HL-60 (cell line): Measurements from ENCODE around the gene SP2.

Source experiments
- DNase-seq, 2 experiments: peaks; one replicate each; pipeline ENCODE4 v3.0.0-alpha.2; 2010 to 2020; ENCODE audit warnings: low read depth in 1 of 2, low spot score in 1 of 2
- H3K27ac ChIP-seq: fragments of 250-450 bp; sonication (Bioruptor Pico); replicated peaks from 2 replicates; pipeline ENCODE4 v1.5.1; 2020; ENCODE audit warnings: mild to moderate bottlenecking, moderate library complexity
- H3K27me3 ChIP-seq: fragments of 250-450 bp; sonication (Bioruptor Pico); 2 replicates; pipeline ENCODE4 v1.5.1; 2021; ENCODE audit warnings: mild to moderate bottlenecking, moderate library complexity; ENCODE audit not compliant: insufficient read depth, poor library complexity, severe bottlenecking
- H3K4me3 ChIP-seq: replicated peaks from 2 replicates; pipeline ENCODE4 v1.5.1; 2011; ENCODE audit warnings: mild to moderate bottlenecking, control low read depth, low read length; ENCODE audit not compliant: insufficient read depth
- CTCF ChIP-seq: IDR thresholded peaks from one replicate; pipeline ENCODE4 v1.5.1; 2011; ENCODE audit warnings: low read length, control low read depth, inconsistent platforms; ENCODE audit not compliant: insufficient read depth
- GABPA ChIP-seq: IDR thresholded peaks from 2 replicates; pipeline ENCODE4 v1.6.1; 2012; ENCODE audit warnings: low read depth
- POLR2AphosphoS5 ChIP-seq: IDR thresholded peaks from 2 replicates; pipeline ENCODE4 v1.6.1; 2012; ENCODE audit warnings: low read depth
- REST ChIP-seq: IDR thresholded peaks from 2 replicates; pipeline ENCODE4 v1.6.1; 2012; ENCODE audit warnings: low read depth; ENCODE audit not compliant: insufficient replicate concordance
- SPI1 ChIP-seq: IDR thresholded peaks from 2 replicates; pipeline ENCODE4 v1.6.1; 2012; ENCODE audit warnings: low read depth, mild to moderate bottlenecking, borderline replicate concordance

The SP2 gene

GRCh38 chr17:47957591-47958490 lies 61.8 kb downstream of the SP2 start, which contains the start of gene PRR15L:
Gene PRR15L, minus strand, starts transcription at chr17:47957883. Its CDS starts 4,649 bp downstream, at chr17:47953234.
- Histone ChIP-seq H3K27me3 (no peaks in the 10 kb centered on the region), H3K4me3 (no peak within 1 kb of the TSS), H3K27ac (0 out of 2 replicates have a peak within 1 kb of the TSS, but pooled peaks have one; percentile 23)
- DNase-seq, result no peak
- TF ChIP-seq POLR2AphosphoS5, result no peak

- Histone ChIP-seq H3K27me3 (no peaks in the 10 kb centered on the region), H3K4me3 (no peak overlapping the region), H3K27ac (no peak overlapping the region)
- no peak for TF ChIP-seq SPI1
- DNase-seq, result no peak
Observed at GRCh38 chr17:47959825-47960655, 64.0 kb downstream of the SP2 start.

- TF ChIP-seq SPI1, result no peak
- no peak for TF ChIP-seq CTCF
- no peak for TF ChIP-seq GABPA
- TF ChIP-seq REST, result no peak
- TF ChIP-seq POLR2AphosphoS5, result no peak
- Histone ChIP-seq H3K27ac (no peak overlapping the region), H3K27me3 (no peaks in the 10 kb centered on the region), H3K4me3 (no peak overlapping the region)
- DNase-seq, result no peak
Observed at GRCh38 chr17:47961406-47961805, 65.4 kb downstream of the SP2 start.

GRCh38 chr17:47962901-47963300 lies 66.9 kb downstream of the SP2 start:
- no peak overlapping the region for H3K4me3 ChIP-seq
- TF ChIP-seq GABPA, result no peak
- TF ChIP-seq CTCF, result no peak
- TF ChIP-seq POLR2AphosphoS5, result no peak
- TF ChIP-seq SPI1, result no peak
- no peak for TF ChIP-seq REST
- DNase-seq, result no peak
- no peaks in the 10 kb centered on the region for H3K27me3 ChIP-seq
- H3K27ac ChIP-seq, result no peak overlapping the region
